GM21825 (cell line): ENCODE data around the gene DCLK1.
"Not testable (repeated sequence)": the region's sequence is repeated elsewhere in the genome, so short reads cannot be mapped to it uniquely, and the experiment has no call there.

Experiments used
- ATAC-seq: cut with Tn5 transposase; IDR thresholded peaks from one replicate; pipeline ENCODE4 v1.9.1; 2021; ENCODE audit warnings: mild to moderate bottlenecking, moderate library complexity; ENCODE audit not compliant: unreplicated experiment

The DCLK1 gene

DNA sequence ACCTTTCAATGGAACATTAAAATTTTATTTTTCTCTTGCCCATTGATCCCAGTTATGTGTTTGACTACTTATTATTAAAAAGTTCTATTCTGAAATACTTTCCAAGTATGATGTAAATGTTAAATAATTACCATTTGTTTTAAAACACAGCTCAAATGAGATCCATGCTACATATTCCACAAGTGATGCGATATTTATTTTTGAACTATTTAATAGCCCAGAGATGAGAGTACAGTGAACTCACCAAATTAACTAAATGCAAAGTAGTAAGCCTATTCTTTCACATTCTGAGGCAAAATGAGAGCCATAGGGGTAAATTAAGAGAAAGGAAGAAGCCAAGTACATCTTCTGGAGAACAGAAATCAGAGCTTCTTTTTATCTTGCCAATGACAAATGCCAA, 1.2 kb upstream of the DCLK1 start:
- ATAC-seq: no peak

DNA sequence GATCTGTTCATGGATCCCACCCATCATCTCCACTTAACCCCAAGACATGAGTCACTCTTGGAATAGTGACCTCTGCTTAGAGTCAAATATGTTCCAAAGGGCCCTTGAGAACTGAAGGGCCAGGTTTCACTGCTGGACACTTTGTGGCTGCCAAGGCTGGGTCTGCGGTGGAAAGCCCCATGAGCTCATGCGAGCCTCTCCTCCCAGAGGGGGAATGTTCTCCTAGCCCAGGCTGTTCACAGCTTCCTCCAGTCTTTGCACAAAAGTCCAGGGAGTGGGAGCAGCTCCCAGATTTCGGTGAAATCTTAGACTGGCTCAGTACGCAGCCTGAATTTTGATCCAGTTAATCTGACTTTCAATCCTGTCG, 732 bp upstream of the DCLK1 start:
- ATAC-seq: no peak

DNA sequence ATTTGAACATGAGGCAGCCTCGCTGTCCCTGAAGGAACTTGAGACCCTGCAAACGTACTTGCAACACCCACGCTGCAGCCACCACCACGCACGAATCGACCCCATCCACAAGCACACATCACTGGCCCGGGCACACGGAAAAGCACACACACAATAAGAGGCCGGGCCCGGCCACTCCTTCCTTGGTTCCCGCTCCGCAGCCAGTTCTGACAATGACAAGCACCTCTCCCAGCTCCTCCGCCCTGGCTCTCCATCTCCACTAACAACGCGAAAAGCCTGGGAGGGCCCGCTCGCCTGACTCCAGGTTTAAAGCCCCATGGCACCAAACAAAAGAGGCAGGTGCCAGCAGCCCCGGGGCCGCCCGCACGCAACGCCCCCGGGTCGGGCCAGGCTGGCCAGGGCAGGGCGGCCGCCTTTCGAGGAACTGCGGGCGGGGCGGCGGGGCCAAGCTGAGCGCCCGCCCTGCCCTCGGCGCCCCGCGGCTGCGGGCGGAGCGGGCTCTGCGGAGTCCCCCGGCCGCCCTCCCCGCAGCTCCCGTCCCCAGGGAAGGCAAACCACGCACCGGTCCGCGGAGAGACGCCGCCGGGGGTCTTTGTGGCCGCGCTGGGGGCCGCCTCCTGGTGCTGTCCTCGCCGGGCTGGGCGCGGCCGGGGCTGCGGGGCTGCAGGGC, 495 bp downstream of the DCLK1 start:
- no peak for ATAC-seq

DNA sequence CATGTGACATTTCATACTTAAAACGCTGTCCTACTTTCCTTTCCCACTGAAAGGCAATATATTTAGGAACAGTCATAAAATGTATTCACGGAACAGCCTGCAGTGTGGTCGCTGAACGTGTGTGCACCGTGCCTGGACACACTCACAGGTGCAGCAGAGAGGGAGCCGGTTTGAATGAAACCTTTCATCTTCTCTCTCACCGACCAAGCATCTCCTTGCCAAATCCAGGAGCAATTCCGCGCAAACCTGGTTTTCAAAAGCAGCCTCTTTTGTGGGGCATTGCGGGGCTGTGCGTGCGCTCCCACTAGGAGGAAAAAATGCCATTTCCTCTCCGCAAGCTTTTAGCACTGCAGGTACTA, 1.0 kb downstream of the DCLK1 start:
- no peak for ATAC-seq

DNA sequence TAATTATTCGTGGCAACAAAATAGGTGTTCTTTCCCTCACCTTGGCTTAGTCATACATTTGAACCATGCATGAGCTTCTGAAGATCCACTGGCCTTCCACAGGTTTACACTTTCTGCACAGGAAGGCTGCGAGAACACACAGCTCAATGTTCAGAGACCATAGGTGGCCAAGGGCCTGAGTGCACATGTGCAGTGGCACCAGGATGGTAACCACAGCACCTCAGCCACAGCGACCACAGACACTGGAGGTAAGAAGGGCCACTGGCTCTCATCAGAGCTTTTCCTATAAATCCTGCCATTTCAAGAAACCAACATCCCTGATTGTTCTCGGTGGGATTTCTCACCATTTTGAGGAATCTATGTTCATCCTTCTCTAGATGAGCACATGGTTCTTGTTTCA, 1.6 kb downstream of the DCLK1 start:
- ATAC-seq: no peak

DNA sequence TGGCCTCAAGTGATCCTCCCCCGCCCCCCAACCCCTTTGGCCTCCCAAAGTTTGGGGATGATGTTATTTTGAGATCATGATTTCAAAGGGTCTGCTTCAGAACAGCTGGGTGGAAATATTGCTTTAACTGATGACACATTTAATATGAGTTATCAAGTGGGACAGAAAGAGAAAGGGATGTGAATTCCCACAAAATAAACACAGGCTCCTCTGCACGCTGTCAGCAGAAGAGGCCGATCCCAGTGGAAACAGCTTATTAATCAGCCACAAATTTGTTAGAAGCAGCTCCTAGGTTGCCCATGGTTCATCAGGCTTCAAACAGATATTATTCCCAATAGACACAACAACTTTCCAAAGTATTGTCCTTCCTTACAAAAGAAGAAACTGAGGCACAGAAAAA, 4.7 kb downstream of the DCLK1 start:
- ATAC-seq: no peak

DNA sequence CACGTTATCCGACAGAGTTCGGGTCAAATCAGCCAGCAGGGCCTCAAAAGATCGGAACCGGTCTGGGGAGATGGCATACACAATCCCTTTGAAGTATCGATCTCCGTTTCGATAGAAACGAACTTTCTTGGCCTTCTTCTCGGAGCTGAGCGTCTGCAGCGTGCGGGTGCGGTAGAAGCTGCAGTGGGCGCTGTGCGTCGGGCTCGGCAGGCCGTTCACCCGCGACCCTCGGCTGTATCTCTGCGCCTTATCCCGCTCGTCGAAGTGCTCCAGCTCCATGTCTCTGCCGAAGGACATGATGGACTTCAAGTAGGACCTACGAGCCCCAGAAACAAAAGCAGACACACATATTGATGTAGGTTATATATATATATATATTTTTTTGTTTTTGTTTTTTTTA, 5.3 kb downstream of the DCLK1 start:
- no peak for ATAC-seq

DNA sequence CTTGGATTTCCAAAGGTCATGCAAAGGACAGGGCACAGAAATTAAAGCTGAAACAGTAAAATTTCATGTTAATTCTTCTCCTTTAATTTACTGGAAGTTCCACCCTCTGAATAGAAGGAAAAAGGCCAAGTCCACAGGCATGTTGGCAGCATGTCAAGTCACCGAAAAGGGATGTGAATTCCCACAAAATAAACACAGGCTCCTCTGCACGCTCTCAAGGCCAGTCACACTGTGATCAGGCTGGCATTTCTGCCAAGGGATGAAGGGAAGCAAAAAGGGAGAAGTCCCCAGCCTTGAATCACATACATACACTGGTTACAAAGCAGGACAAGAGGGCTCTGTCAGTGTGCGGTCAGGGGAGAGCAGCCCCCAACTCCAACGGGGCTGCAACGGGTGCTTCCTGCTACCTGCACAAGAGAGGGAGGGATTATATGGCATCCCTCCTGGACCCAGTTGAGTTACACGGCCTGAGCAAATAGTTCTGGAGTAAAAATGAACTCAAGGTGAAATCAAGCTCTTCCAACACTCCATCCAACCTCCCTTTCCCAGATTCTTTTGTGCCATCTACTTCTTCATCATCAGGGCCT, 6.9 kb downstream of the DCLK1 start:
- ATAC-seq: no peak

DNA sequence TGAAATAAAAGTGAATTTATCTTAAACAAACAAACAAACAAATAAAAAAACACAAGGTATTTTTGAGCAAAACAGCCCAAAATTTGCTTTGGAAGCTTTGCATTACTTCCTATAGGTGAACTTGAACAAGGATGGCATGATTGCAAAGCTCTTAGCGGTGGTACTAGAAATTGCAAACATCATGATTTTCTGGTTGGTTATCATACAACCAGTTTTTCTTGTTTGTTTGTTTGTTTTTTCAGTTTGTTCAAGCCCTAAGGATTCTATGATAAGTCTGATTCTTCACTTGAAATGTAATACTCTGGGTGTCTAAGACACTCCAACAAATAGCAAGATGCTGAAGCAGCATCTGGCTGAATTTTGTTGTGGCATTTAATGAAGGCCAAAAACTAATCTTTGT, 15.9 kb downstream of the DCLK1 start:
- ATAC-seq: no peak

DNA sequence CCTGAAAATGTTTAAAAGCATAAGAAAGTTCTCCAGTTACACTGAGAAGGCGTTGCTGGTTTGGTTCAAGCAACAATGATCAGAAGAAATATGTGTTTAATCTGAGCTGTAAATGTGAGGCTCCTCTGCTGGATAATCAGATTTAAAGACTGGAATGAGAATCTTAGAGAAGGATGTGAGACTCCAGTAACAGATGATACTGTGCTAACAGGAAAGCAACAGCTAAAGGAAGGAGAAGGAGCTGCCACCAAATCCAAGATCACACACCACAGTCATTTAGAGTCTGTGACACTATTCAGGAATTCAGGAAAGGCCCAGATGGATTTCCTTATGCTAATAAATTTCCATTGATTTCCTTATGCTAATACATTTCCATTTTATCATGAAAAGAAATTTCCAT, 16.9 kb downstream of the DCLK1 start:
- no peak for ATAC-seq

DNA sequence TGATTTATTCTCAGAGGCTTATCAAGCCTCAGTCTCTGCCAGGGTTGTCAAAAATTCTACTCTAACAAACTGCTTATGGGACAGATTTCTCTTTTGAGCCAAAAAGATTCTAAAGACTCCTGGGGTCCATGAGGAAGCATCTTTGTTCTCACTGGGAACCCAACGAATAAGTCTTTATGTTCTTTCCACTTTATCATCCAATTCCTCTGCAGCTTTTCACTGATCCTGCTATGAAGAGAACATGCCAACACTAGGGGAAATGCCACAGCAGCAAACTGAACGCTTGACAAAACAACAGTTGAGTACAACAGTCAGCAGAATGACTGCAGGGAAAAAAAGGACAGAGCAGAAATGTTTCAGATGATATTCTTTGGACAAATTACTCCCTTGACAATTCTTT, 22.2 kb downstream of the DCLK1 start:
- no peak for ATAC-seq

DNA sequence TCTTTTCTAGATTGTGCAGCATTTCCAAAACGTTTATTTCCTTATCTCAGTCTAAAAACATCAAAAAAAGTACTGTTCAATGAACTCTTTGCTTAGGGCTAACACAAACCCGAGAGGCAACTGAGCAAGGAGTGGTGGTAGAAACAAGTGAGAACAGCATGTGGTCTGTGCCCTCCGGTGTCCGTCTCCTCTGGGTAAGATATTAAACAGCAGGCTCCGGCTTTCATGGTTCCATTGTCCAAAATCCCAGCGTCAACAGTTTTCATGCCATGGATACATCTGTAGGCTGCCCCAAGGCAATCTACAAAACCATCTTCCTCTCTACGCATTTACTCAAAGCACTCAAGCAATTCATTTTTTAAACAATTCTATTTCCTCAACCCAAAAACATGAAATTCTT, 22.8 kb downstream of the DCLK1 start:
- ATAC-seq: no peak

DNA sequence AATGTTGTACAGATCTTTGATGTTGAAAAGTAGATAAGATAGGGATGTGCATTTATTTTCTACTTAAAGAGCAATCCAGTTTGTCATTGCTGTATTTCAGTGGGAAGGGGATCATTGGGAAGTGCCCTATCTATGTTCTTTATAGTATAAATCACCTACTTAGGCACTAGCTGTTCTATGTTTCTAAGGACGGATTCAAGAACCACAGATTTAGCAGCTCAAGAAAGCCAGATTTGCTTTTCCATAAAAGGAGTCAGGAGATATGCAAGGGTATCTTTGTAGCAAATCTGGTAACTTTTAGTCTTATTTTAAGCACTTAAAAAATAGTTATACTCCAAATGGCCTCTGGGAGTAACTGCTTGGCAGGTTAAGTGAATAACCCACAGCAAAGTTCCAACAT, 23.7 kb downstream of the DCLK1 start:
- no peak for ATAC-seq

DNA sequence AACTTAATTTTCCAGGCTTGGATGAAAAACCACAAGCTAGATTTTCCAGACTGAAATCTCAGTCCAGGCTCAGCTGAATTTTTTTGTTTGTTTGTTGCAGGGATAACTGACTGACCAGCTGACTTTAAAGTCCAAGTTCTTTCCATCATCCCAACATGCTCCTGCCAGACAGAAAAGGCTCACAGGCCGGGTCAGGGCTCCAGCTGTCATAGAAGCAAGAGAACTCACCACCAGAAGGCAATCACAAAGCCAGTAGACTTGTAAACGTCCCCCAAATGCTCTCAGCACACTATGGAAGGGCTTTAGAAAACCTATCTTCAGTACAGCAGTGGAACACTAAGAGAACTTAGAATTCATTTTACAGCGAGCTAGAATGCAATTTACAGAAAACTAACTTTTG, 25.5 kb downstream of the DCLK1 start:
- ATAC-seq: no peak

DNA sequence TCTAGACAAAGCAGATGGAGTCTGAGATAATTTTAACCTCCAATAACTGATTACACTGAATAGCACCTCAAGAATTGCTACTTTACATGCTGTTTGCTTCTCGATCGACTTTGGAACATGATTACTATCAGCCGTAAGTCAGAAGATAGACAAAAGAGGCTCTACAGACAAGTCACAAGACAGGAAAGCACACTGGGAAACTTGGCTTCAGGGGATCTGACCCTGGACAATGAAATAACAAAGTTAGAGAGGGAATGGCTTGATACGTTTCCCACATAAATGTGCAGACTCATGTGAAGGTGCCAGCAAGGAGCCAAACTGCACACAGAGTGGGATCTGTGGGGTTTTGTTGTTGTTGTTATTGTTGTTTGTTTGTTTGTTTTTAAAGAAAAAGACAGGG, 28.5 kb downstream of the DCLK1 start:
- no peak for ATAC-seq

DNA sequence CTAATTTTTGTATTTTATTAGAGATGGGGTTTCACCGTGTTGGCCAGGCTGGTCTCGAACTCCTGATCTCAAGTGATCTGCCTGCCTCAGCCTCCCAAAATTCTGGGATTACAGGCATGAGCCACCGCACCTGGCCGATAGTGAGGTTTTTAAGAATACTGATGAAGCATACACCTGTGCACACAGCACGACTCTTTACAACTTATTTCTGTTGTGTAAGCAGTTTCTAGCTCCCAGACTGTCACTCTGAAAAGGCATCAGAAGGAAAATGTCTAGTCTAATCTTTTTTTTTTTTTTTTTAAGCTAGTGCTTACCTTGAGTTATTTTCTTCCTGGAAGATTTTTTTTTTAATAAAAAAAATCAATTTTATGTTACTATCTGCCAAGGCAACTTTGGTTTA, 29.3 kb downstream of the DCLK1 start:
- ATAC-seq: not testable (repeated sequence)

DNA sequence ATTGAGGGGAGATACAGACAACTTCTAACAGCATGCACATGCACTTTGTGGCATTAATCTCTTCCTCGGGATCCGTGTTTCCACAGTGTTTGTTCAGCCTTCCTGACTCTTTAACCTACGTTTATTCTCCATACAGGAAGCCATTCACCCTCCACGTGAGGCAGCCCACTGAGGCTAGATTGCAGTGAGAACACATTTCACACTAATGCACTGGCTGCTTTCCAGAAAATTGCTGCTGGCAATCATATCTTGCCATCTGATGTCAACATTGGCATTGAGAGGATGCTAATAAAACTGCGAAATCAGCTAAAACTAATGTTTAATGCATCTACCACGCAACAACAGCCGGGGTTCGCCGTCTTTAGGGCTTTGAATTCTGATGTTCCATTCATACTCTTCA, 30.0 kb downstream of the DCLK1 start:
- ATAC-seq: no peak

DNA sequence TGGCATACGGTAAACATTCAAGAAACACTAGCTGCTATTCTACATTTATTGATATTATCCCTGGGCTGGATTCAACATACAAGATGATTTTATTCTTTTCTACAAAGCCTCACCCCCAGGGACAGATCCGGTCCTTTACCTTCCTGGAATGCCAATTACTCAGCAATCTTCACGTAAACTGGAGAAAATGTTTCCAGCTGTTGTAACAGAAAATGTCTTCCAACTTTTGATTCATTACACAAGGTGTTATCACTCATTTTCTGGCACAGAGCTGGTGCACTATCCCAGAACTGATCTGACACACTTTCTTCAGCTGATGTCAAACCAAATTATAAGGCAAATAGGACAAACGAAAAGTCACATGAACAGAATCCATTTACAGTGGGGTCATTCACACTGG, 33.1 kb downstream of the DCLK1 start:
- ATAC-seq: no peak

DNA sequence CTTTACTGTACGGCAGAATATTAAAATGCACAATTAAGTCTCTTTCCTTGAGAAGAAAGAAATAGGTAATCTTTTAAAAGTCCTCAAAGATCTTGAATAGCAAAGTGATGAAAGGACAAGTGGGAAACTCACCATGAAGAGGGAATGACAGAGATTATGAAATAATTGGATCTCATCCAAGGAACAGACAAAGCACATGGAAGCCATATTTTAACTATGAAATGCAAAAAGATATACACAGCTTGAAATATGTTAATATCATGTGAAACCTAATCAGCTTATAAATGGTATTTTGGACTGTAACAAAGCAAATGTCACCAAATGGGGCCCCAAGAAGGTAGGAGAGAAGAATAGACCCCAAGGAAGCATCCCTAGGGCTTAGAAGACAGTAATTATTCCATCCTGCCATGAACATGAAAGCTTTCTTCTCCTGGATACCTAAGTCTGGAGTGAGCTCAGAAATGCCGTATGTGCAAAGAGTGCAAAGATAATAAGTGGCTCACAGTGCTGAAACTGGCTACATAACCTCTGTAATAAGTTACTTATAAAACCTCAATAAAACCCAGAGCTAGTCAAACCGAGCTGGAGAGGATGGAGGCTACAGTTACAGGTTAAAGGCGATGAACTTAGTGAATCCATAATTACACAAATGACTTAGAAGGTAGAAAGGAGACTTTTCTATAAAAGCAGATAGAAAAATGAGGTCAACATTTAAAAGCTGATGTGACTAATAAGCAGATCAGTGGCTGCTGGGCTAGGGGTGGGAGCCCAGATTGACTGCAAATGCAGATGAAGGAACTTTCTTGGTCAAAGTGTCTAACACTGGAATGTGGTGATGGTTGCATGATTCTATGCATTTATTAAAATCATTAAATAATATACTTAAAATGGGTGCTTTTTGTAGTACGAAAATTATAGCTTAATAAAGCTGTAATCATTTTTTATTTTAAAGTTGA, 34.4 kb downstream of the DCLK1 start:
- no peak for ATAC-seq

DNA sequence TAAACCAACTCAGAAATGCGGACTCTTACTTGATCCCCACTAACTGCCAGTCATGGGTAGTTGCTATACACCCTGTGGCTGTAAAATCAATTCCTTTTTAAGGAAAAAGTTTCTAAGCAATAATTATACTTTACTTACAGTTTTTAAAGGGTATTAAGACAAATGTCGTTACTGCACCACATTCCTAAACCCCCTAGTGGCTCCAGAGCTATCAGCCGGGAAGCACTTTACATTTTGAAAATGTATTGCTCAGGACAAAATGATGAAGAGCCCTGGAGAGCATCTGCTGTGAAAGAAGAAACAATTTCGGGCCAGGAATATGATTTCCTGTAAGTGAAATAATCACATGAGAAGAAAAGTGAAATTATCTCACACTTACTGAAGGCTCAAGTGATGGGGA, 36.7 kb downstream of the DCLK1 start:
- ATAC-seq: no peak

DNA sequence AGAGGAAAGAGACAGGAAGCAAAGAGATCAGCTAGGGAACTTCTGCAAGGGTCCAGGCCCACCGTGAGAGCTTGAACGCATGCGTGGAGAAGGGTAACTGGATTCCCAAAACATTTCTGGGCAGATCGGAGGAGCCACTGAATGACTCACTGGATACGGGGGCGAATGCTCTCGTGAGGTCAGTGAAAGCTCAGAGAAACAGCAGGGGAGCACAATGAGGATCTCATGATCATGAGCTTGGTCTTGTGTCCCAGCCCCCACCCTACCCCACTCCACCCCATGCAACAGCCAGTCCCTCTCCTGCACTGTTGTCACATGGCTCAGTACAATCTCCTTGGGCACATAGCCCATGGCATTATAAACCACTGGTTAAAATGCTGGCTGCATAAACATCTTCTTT, 40.6 kb downstream of the DCLK1 start:
- no peak for ATAC-seq

DNA sequence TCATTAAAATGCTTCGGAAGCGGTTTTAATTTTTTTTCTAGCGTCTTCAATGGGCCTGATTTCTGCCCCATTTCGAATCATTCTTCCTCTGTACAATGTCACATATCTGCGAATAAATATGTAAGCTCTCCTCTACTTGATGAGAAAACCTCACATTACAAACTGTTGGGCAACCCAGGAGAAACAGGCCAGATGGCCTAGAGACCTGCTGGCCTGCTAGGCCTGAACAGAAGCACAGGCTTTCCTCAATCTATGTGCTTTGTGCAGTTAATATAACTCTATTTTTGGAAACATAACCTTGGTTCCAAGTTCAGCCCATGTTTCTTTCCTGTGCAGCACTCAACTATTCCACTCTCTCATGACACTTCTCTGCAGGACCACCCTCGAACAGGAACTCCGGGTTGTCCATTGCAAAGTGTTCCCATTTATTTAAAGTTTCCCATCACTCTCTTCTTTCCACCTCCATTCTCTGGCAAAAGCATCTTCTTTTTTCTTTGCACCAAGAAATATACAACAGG, 42.0 kb downstream of the DCLK1 start:
- ATAC-seq: no peak
